H1 (cell line): ENCODE results near the gene MYRIP. TPM values are rescaled to one million over a fixed set of nuclear protein-coding genes. Genes with fewer than 3 reads are reported as not detected.

ENCODE experiments used
- CTCF ChIA-PET: fragments of 300-600 bp; sonication (Branson Sonifier 250); formaldehyde crosslinking; loops from one replicate; lab custom pipeline; 2021; ENCODE audit not compliant: partially characterized antibody; lab: Charles Lee
- POLR2A ChIA-PET: fragments of 300-600 bp; sonication (Branson Sonifier 250); formaldehyde crosslinking; loops from one replicate; lab custom pipeline; 2021; ENCODE audit warnings: inconsistent platforms; ENCODE audit not compliant: partially characterized antibody; lab: Charles Lee
- DNase-seq, 2 experiments: peaks; one replicate each; pipeline versions ENCODE4 v3.0.0 to v3.0.0-alpha.2; 2010 to 2022; ENCODE audit warnings: low spot score in 2 of 2, low read depth in 1 of 2, mixed read lengths in 1 of 2
- FAIRE-seq: peaks from 2 replicates; lab custom pipeline; 2011; peaks lifted over from hg19 to GRCh38; lab: Jason Lieb, UNC
- H2AFZ ChIP-seq: 2 replicates; pipeline ENCODE4 v1.8.1; 2012; ENCODE audit warnings: low read length, inconsistent platforms
- H2AK5ac ChIP-seq: 2 replicates; pipeline ENCODE4 v1.6.1; 2013; ENCODE audit warnings: low read depth, low read length
- H2BK120ac ChIP-seq: replicated peaks from 2 replicates; pipeline ENCODE3; 2013; ENCODE audit warnings: low read depth, low read length, inconsistent platforms
- H2BK12ac ChIP-seq: 2 replicates; pipeline ENCODE4 v1.6.1; 2013; ENCODE audit warnings: low read depth, low read length
- H2BK15ac ChIP-seq: 2 replicates; pipeline ENCODE4 v1.6.1; 2013; ENCODE audit warnings: low read length
- H2BK20ac ChIP-seq: 2 replicates; pipeline ENCODE4 v1.6.1; 2013; ENCODE audit warnings: low read length
- H2BK5ac ChIP-seq: 2 replicates; pipeline ENCODE4 v1.6.1; 2013; ENCODE audit warnings: low read depth, low read length
- H3K14ac ChIP-seq: 2 replicates; pipeline ENCODE4 v1.6.1; 2013; ENCODE audit warnings: inconsistent platforms; ENCODE audit not compliant: insufficient read length
- H3K18ac ChIP-seq: 2 replicates; pipeline ENCODE4 v1.6.1; 2013; ENCODE audit warnings: low read length; ENCODE audit errors: extremely low read depth
- H3K23ac ChIP-seq: 2 replicates; pipeline ENCODE4 v1.6.1; 2013; ENCODE audit warnings: inconsistent platforms; ENCODE audit not compliant: insufficient read length
- H3K23me2 ChIP-seq: 2 replicates; pipeline ENCODE4 v1.6.1; 2013; ENCODE audit warnings: low read depth, low read length
- H3K27ac ChIP-seq: 2 replicates; pipeline ENCODE4 v1.6.1; 2011; ENCODE audit warnings: low read depth, low read length, inconsistent platforms
- H3K27me3 ChIP-seq, 4 experiments: replicated peaks in 1 of 4; 1 replicate in 1 of 4; 2 replicates in 3 of 4; pipeline versions ENCODE4 v1.6.1 to v1.8.1; 2011 to 2013; ENCODE audit warnings: low read length in 3 of 4, mild to moderate bottlenecking in 3 of 4, inconsistent platforms in 2 of 4, mixed read lengths in 2 of 4, moderate library complexity in 1 of 4; ENCODE audit not compliant: control insufficient read depth in 3 of 4, insufficient read depth in 3 of 4; ENCODE audit errors: extremely low read depth in 1 of 4
- H3K36me3 ChIP-seq, 4 experiments: 2 replicates each; pipeline versions ENCODE4 v1.6.1 to v1.8.1; 2011 to 2013; ENCODE audit warnings: mild to moderate bottlenecking in 4 of 4, low read length in 3 of 4, moderate library complexity in 2 of 4, control low read depth in 1 of 4, inconsistent platforms in 1 of 4; ENCODE audit not compliant: insufficient read depth in 4 of 4, control insufficient read depth in 2 of 4
- H3K4ac ChIP-seq: replicated peaks from 2 replicates; pipeline ENCODE3; 2013; ENCODE audit warnings: low read length, low read depth, mixed read lengths, inconsistent platforms; ENCODE audit not compliant: insufficient read length
- H3K4me1 ChIP-seq, 4 experiments: replicated peaks in 1 of 4; 1 replicate in 1 of 4; 2 replicates in 3 of 4; pipeline versions ENCODE4 v1.6.1 to v1.8.1; 2011 to 2013; ENCODE audit warnings: low read length in 3 of 4, inconsistent platforms in 2 of 4, mixed read lengths in 1 of 4; ENCODE audit not compliant: insufficient read depth in 4 of 4, control insufficient read depth in 3 of 4
- H3K4me2 ChIP-seq, 2 experiments: 2 replicates each; pipeline versions ENCODE4 v1.6.1 to v1.8.1; 2011 to 2013; ENCODE audit warnings: low read depth in 2 of 2, low read length in 2 of 2, control low read depth in 1 of 2, inconsistent platforms in 1 of 2, mild to moderate bottlenecking in 1 of 2; ENCODE audit not compliant: insufficient read depth in 1 of 2
- H3K4me3 ChIP-seq, 4 experiments: fragments of 200-600, 300-600 bp in 1 of 4; sonication (generic), shearing (Covaris generic), sonication (Bioruptor Twin) in 1 of 4; 2 replicates each; pipeline versions ENCODE4 v1.5.1 to v1.8.1; 2011 to 2016; ENCODE audit warnings: low read length in 4 of 4, low read depth in 3 of 4, control low read depth in 2 of 4, inconsistent platforms in 2 of 4, mild to moderate bottlenecking in 2 of 4, mixed read lengths in 1 of 4, moderate library complexity in 1 of 4; ENCODE audit not compliant: insufficient read depth in 2 of 4; ENCODE audit errors: extremely low read depth in 1 of 4
- H3K56ac ChIP-seq: replicated peaks from 2 replicates; pipeline ENCODE3; 2013; ENCODE audit warnings: low read depth, mild to moderate bottlenecking, mixed read lengths, low read length, inconsistent platforms; ENCODE audit not compliant: insufficient read length
- H3K79me1 ChIP-seq: 2 replicates; pipeline ENCODE4 v1.6.1; 2013; ENCODE audit warnings: low read depth, low read length, control low read depth
- H3K79me2 ChIP-seq, 2 experiments: 2 replicates each; pipeline versions ENCODE4 v1.6.1 to v1.8.1; 2012 to 2013; ENCODE audit warnings: low read length in 2 of 2, mild to moderate bottlenecking in 2 of 2, inconsistent platforms in 1 of 2; ENCODE audit not compliant: insufficient read depth in 2 of 2, control insufficient read depth in 1 of 2
- H3K9ac ChIP-seq, 4 experiments: replicated peaks in 1 of 4; 1 replicate in 1 of 4; 2 replicates in 3 of 4; pipeline versions ENCODE4 v1.6.1 to v1.8.1; 2011 to 2013; ENCODE audit warnings: low read depth in 3 of 4, low read length in 3 of 4, control low read depth in 2 of 4, mild to moderate bottlenecking in 2 of 4, moderate library complexity in 2 of 4, inconsistent platforms in 1 of 4; ENCODE audit errors: extremely low read depth in 1 of 4
- H3K9me3 ChIP-seq, 2 experiments: 2 replicates each; pipeline versions ENCODE4 v1.6.1 to v1.8.1; 2012 to 2013; ENCODE audit warnings: mild to moderate bottlenecking in 2 of 2, moderate library complexity in 2 of 2, control low read depth in 1 of 2, inconsistent platforms in 1 of 2, low read depth in 1 of 2, low read length in 1 of 2, mixed read lengths in 1 of 2; ENCODE audit not compliant: insufficient read depth in 2 of 2
- H4K20me1 ChIP-seq, 2 experiments: replicated peaks in 1 of 2; 2 replicates each; pipeline versions ENCODE3 to v1.8.1; 2011 to 2013; ENCODE audit warnings: inconsistent platforms in 2 of 2, low read length in 2 of 2, mild to moderate bottlenecking in 1 of 2; ENCODE audit not compliant: insufficient read depth in 2 of 2, control insufficient read depth in 1 of 2
- H4K5ac ChIP-seq: 2 replicates; pipeline ENCODE4 v1.6.1; 2013; ENCODE audit warnings: low read length, low read depth, mixed read lengths, inconsistent platforms; ENCODE audit not compliant: insufficient read length
- H4K8ac ChIP-seq: 2 replicates; pipeline ENCODE4 v1.8.0; 2013; ENCODE audit warnings: mild to moderate bottlenecking, moderate library complexity, low read length, inconsistent platforms; ENCODE audit not compliant: insufficient read depth; ENCODE audit errors: extremely low read depth
- H4K91ac ChIP-seq: replicated peaks from 2 replicates; pipeline ENCODE3; 2013; ENCODE audit warnings: low read length, mixed read lengths, inconsistent platforms; ENCODE audit not compliant: insufficient read length
- ASH2L ChIP-seq: fragments of 200-600, 300-600 bp; sonication (generic); IDR thresholded peaks from one replicate; pipeline ENCODE4 v1.7.1; 2017; ENCODE audit warnings: low read length
- BCL11A ChIP-seq, 2 experiments: IDR thresholded peaks; one replicate each; pipeline ENCODE4 v1.6.1; 2011; ENCODE audit warnings: low read depth in 2 of 2, low read length in 2 of 2, mild to moderate bottlenecking in 2 of 2
- CBX5 ChIP-seq: fragments of 300-800, 300-1000 bp; sonication (generic); IDR thresholded peaks from 2 replicates; pipeline ENCODE4 v1.7.1; 2016; ENCODE audit warnings: antibody characterized with exemption, low read length, low read depth
- CEBPB ChIP-seq: IDR thresholded peaks from 2 replicates; pipeline ENCODE4 v1.6.1; 2012; ENCODE audit warnings: low read depth, low read length
- CHD2 ChIP-seq: IDR thresholded peaks from 2 replicates; pipeline ENCODE4 v1.6.1; 2012; ENCODE audit warnings: low read length, improper control_type of control experiment
- EGR1 ChIP-seq: IDR thresholded peaks from 2 replicates; pipeline ENCODE4 v1.6.1; 2011; ENCODE audit warnings: low read depth, low read length, borderline replicate concordance
- EP300 ChIP-seq, 2 experiments: IDR thresholded peaks; 1 replicate in 1 of 2; 2 replicates in 1 of 2; pipeline ENCODE4 v1.6.1; 2011 to 2012; ENCODE audit warnings: low read depth in 2 of 2, low read length in 2 of 2, mild to moderate bottlenecking in 2 of 2, borderline replicate concordance in 1 of 2, inconsistent platforms in 1 of 2, moderate library complexity in 1 of 2
- GABPA ChIP-seq: IDR thresholded peaks from 2 replicates; pipeline ENCODE4 v1.6.1; 2011; ENCODE audit warnings: mild to moderate bottlenecking, low read length, moderate library complexity, borderline replicate concordance; ENCODE audit not compliant: insufficient read depth
- MAFK ChIP-seq: IDR thresholded peaks from 2 replicates; pipeline ENCODE4 v1.6.1; 2012; ENCODE audit warnings: low read depth, mild to moderate bottlenecking, improper control_type of control experiment, low read length
- NRF1 ChIP-seq: IDR thresholded peaks from 2 replicates; pipeline ENCODE4 v1.6.1; 2011; ENCODE audit warnings: mild to moderate bottlenecking, low read depth, low read length, improper control_type of control experiment
- RFX5 ChIP-seq: IDR thresholded peaks from 2 replicates; pipeline ENCODE4 v1.6.1; 2011; ENCODE audit warnings: low read depth, low read length, improper control_type of control experiment, borderline replicate concordance
- SIN3A ChIP-seq, 2 experiments: IDR thresholded peaks in 1 of 2; conservative IDR thresholded peaks in 1 of 2; 2 replicates each; pipeline ENCODE4 v1.6.1; 2011 to 2012; ENCODE audit warnings: low read length in 2 of 2, improper control_type of control experiment in 1 of 2, low read depth in 1 of 2, mild to moderate bottlenecking in 1 of 2
- SIRT6 ChIP-seq: IDR thresholded peaks from one replicate; pipeline ENCODE4 v1.7.1; 2012; ENCODE audit warnings: low read length, inconsistent platforms
- SRF ChIP-seq: IDR thresholded peaks from 2 replicates; pipeline ENCODE4 v1.6.1; 2011; ENCODE audit warnings: mild to moderate bottlenecking, low read depth, low read length, moderate library complexity
- SUZ12 ChIP-seq: fragments of 200-600 bp; sonication (generic); IDR thresholded peaks from 2 replicates; pipeline ENCODE4 v1.6.1; 2012; ENCODE audit warnings: mild to moderate bottlenecking, inconsistent platforms, low read length, moderate library complexity, mixed read lengths
- TBP ChIP-seq: IDR thresholded peaks from 2 replicates; pipeline ENCODE4 v1.6.1; 2011; ENCODE audit warnings: low read depth, low read length, improper control_type of control experiment
- polyA plus RNA-seq, 7 experiments: library from polyadenylated mRNA; depleted of rRNA in 3 of 7; stranded (reverse) in 5 of 7; unstranded in 2 of 7; fragments of >200 nt in 5 of 7; fragments of 200-250 nt in 2 of 7; gene quantifications; 1 replicate in 5 of 7; 2 replicates in 1 of 7; 4 replicates in 1 of 7; pipeline versions ENCODE4 v1.2.1 to v1.2.3, GENCODE V29; 2011 to 2013; ENCODE audit warnings: missing spikeins in 2 of 7, mixed read lengths in 2 of 7
- total RNA-seq: library from RNA; stranded (reverse); fragmentation: NEBNext Ultra II Directional; extraction: Animal tissue kit (Norgen Biotek cat#: 25700); gene quantifications from 2 replicates; pipeline ENCODE4 v1.2.1, GENCODE V29; 2021

Gene MYRIP
- total and polyA plus RNA-seq, 2 of the 8 experiments (the other 6 are each of a cell fraction or from before 2014, with no cell fraction given), result 0.54 to 4.3 TPM

- Histone ChIP-seq H2AK5ac (no peak overlapping the region), H3K4me2 (no peak overlapping the region), H3K4me3 (no peak overlapping the region), H3K9me3 (no peaks in the 10 kb centered on the region), H2BK12ac (no peak overlapping the region), H4K8ac (no peak overlapping the region), H2BK15ac (no peak overlapping the region), H4K91ac (no peak overlapping the region), H3K23ac (no peak overlapping the region), H3K79me1 (no peaks in the 10 kb centered on the region), H3K14ac (no peak overlapping the region), H3K36me3 (no peaks in the 10 kb centered on the region), H3K4ac (no peak overlapping the region), H2AFZ (no peak overlapping the region), H3K4me1 (peaks cover 0 to 3% (median 0%) of the 10 kb centered on the region in 4 experiments; a peak in 1 of 7 replicates), H2BK20ac (no peak overlapping the region), H3K27me3 (no peaks in the 10 kb centered on the region), H2BK5ac (no peak overlapping the region), H3K23me2 (no peaks in the 10 kb centered on the region), H2BK120ac (no peak overlapping the region), H3K9ac (no peak overlapping the region), H3K79me2 (no peaks in the 10 kb centered on the region), H3K27ac (no peak overlapping the region), H3K18ac (no peak overlapping the region), H4K5ac (no peak overlapping the region), H3K56ac (no peak overlapping the region), H4K20me1 (peaks cover 0 to 1% of the 10 kb centered on the region in 2 experiments)
- ChIA-PET POLR2A (interaction anchor here (0.6 kb wide), 1 partner anchor 71 kb away, joined by 3 read pairs; no protein-coding TSS in a partner anchor), CTCF (interaction anchor here (1.0 to 1.6 kb wide), 4 partner anchors 14 to 71 kb away, joined by 3 to 4 read pairs (median 4); no protein-coding TSS in a partner anchor)
- DNase-seq, result no peak
- FAIRE-seq, result no peak
- TF ChIP-seq CEBPB (no peak), TBP (no peak), SIRT6 (no peak), CBX5 (no peak), CHD2 (no peak), SIN3A (conservative IDR thresholded peaks at IDR 0.05 in 1 of 2, IDR thresholded peaks at IDR 0.05 in 1 of 2; ENCODE audit: low read depth in 1 of 2, low read length in 2 of 2) (no peak), ASH2L (no peak), SRF (no peak), SUZ12 (no peak), EP300 (IDR thresholded peaks at IDR 0.05; ENCODE audit: borderline replicate concordance in 1 of 2, low read depth in 2 of 2, low read length in 2 of 2) (no peak), BCL11A (IDR thresholded peaks at IDR 0.05; ENCODE audit: low read depth in 2 of 2, low read length in 2 of 2) (no peak), GABPA (no peak), MAFK (no peak), NRF1 (no peak), RFX5 (no peak), EGR1 (no peak)
These were observed 452.9 kb downstream of the MYRIP start for GRCh38 chr3:40262331-40262730.
